Pancreas (tissue), 10 donors: Measurements from ENCODE around the gene CEBPZ. TPM values are rescaled to one million over a fixed set of nuclear protein-coding genes. Genes with fewer than 3 reads are reported as not detected.

Experiments
- ATAC-seq, 4 donors: fragments of 200-7000 bp; cut with Tn5 transposase; one replicate each; pipeline versions ENCODE4 v1.8.0 to v1.9.1; 2020; ENCODE audit warnings: mild to moderate bottlenecking in 4 of 4, moderate library complexity in 4 of 4
- DNase-seq, 6 donors: peaks; one replicate each; pipeline ENCODE4 v3.0.0-alpha.2; 2020
- FAIRE-seq: peaks from 2 replicates; lab custom pipeline; 2012; peaks lifted over from hg19 to GRCh38; lab: Jason Lieb, UNC
- H3K27ac ChIP-seq, 4 donors: fragments of 200-600 bp; sonication (generic); 1 replicate in 3 of 4; 2 replicates in 1 of 4; pipeline versions ENCODE4 v1.5.0 to v1.8.0; 2020
- H3K27me3 ChIP-seq, 4 donors: fragments of 200-600 bp; one replicate each; pipeline ENCODE4 v1.8.0; 2021
- H3K36me3 ChIP-seq, 3 donors: fragments of 200-600 bp; sonication (generic) in 1 of 3; one replicate each; pipeline versions ENCODE4 v1.5.0 to v1.8.0; 2020 to 2021
- H3K4me1 ChIP-seq, 3 donors: fragments of 200-600 bp; one replicate each; pipeline ENCODE4 v1.8.0; 2021
- H3K4me3 ChIP-seq, 4 donors: fragments of 200-600 bp; sonication (generic) in 2 of 4; one replicate each; pipeline versions ENCODE4 v1.5.0 to v1.8.0; 2020 to 2021
- H3K9me3 ChIP-seq, 4 donors: fragments of 200-600 bp; one replicate each; pipeline ENCODE4 v1.8.0; 2021
- WGBS, 2 donors: extraction: QIAGEN DNeasy Blood & Tissue Kit; methylation state at CpG; one replicate each; pipeline ENCODE4 v1.1.7; 2013; 5-methylcytosine and 5-hydroxymethylcytosine counted together
- intact Hi-C, 3 donors: fragments of 100-400 bp; cut with DNase I; formaldehyde crosslinking; loops; one replicate each; pipeline versions ENCODE4 v1.11.1 to v1.14.2; 2022
- polyA plus RNA-seq, 2 donors: library from polyadenylated mRNA; stranded (reverse); fragments of 200-250 nt; gene quantifications; one replicate each; pipeline ENCODE4 v1.2.3, GENCODE V29; 2013
- total RNA-seq, 6 donors: library from RNA; stranded (reverse); fragmentation: NEBNext Ultra II Directional in 4 of 6; extraction: Animal tissue kit (Norgen Biotek cat#: 25700) in 4 of 6; gene quantifications; one replicate each; pipeline versions ENCODE4 v1.2.1 to v1.2.4, GENCODE V29; 2021 to 2023
- TF ChIP-seq, protein P1 (sequence below), 4 donors: fragments of 200-600 bp; sonication (generic) in 3 of 4; IDR thresholded peaks; one replicate each; pipeline versions ENCODE4 v1.5.0 to v1.8.0; 2021; ENCODE audit warnings: antibody characterized with exemption in 4 of 4
- donor health status: healthy with polysubstance abuse.
- donor health status: DM: no; HTN: no; CAD: no; lungs with moderate emphysema.
- donor health status: DM: no; HTN: no; CAD: no.
- donor health status: control.
- donor health status: control.
- donor health status: Bipolar disorder and iron deficiency.
- donor health status: DM: yes; HTN: yes; CAD: no.
- donor health status: DM: no; HTN: no; CAD: no.
- donor health status: DM: no; HTN: no; CAD: no.
- donor health status: DM: yes; HTN: yes; CAD: no.

The CEBPZ gene
- total and polyA plus RNA-seq, 8 donors: 20.6 to 41.4 (median 29.5) TPM

GRCh38 chr2:37181726-37182684, 49.4 kb downstream of the CEBPZ start:
- Histone ChIP-seq H3K9me3 (no peaks in the 10 kb centered on the region), H3K27ac (no peak overlapping the region), H3K27me3 (no peaks in the 10 kb centered on the region), H3K4me3 (no peak overlapping the region), H3K4me1 (no peaks in the 10 kb centered on the region), H3K36me3 (no peaks in the 10 kb centered on the region)
- intact Hi-C loops: no loop called here
- FAIRE-seq: no peak
- WGBS, 2 donors: 73 to 76% methylated on average over 17 of the region's 17 CpGs
- TF ChIP-seq, protein P1, sequence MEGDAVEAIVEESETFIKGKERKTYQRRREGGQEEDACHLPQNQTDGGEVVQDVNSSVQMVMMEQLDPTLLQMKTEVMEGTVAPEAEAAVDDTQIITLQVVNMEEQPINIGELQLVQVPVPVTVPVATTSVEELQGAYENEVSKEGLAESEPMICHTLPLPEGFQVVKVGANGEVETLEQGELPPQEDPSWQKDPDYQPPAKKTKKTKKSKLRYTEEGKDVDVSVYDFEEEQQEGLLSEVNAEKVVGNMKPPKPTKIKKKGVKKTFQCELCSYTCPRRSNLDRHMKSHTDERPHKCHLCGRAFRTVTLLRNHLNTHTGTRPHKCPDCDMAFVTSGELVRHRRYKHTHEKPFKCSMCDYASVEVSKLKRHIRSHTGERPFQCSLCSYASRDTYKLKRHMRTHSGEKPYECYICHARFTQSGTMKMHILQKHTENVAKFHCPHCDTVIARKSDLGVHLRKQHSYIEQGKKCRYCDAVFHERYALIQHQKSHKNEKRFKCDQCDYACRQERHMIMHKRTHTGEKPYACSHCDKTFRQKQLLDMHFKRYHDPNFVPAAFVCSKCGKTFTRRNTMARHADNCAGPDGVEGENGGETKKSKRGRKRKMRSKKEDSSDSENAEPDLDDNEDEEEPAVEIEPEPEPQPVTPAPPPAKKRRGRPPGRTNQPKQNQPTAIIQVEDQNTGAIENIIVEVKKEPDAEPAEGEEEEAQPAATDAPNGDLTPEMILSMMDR (IDR thresholded peaks at IDR 0.05): no peak
- DNase-seq: no peak
- ATAC-seq: no peak

GRCh38 chr2:37180640-37181039, 50.8 kb downstream of the CEBPZ start:
- WGBS, 2 donors: 84 to 86% methylated on average over 5 of the region's 5 CpGs
- H3K4me3 ChIP-seq: no peak overlapping the region
- H3K9me3 ChIP-seq: no peaks in the 10 kb centered on the region
- no peak overlapping the region for H3K27ac ChIP-seq
- no peaks in the 10 kb centered on the region for H3K27me3 ChIP-seq
- TF ChIP-seq, protein P1 (IDR thresholded peaks at IDR 0.05): no peak
- H3K4me1 ChIP-seq: no peaks in the 10 kb centered on the region
- intact Hi-C loops: no loop called here
- no peaks in the 10 kb centered on the region for H3K36me3 ChIP-seq
- FAIRE-seq (no peak), ATAC-seq (no peak), DNase-seq (no peak)

GRCh38 chr2:37180006-37180639, 51.3 kb downstream of the CEBPZ start:
- H3K9me3 ChIP-seq: no peaks in the 10 kb centered on the region
- WGBS, 2 donors: 58 to 60% methylated on average over 4 of the region's 4 CpGs
- TF ChIP-seq, protein P1 (IDR thresholded peaks at IDR 0.05): no peak
- no peak for DNase-seq
- H3K27me3 ChIP-seq: no peaks in the 10 kb centered on the region
- H3K36me3 ChIP-seq: no peaks in the 10 kb centered on the region
- intact Hi-C loops: no loop called here
- H3K4me3 ChIP-seq: no peak overlapping the region
- no peak for ATAC-seq
- FAIRE-seq: no peak
- no peaks in the 10 kb centered on the region for H3K4me1 ChIP-seq
- no peak overlapping the region for H3K27ac ChIP-seq

GRCh38 chr2:37173741-37174140, 57.7 kb downstream of the CEBPZ start:
- no peak overlapping the region for H3K4me3 ChIP-seq
- no peaks in the 10 kb centered on the region for H3K36me3 ChIP-seq
- intact Hi-C loops: no loop called here
- H3K27me3 ChIP-seq: no peaks in the 10 kb centered on the region
- DNase-seq (no peak), ATAC-seq (no peak), FAIRE-seq (no peak)
- TF ChIP-seq, protein P1 (IDR thresholded peaks at IDR 0.05): no peak
- 80 to 90% methylated on average over 1 of the region's 1 CpG for WGBS, 2 donors
- H3K27ac ChIP-seq: no peak overlapping the region
- H3K9me3 ChIP-seq: no peaks in the 10 kb centered on the region
- H3K4me1 ChIP-seq: no peaks in the 10 kb centered on the region

- Histone ChIP-seq H3K27me3 (no peaks in the 10 kb centered on the region), H3K4me3 (no peak overlapping the region), H3K4me1 (no peaks in the 10 kb centered on the region), H3K9me3 (no peaks in the 10 kb centered on the region), H3K27ac (no peak overlapping the region), H3K36me3 (no peaks in the 10 kb centered on the region)
- TF ChIP-seq, protein P1 (IDR thresholded peaks at IDR 0.05): no peak
- DNase-seq: no peak
- ATAC-seq: no peak
- intact Hi-C loops: no loop called here
- FAIRE-seq: no peak
Observed at GRCh38 chr2:37171624-37171950, 59.8 kb downstream of the CEBPZ start.
